ENCODE data around the gene ABCC12. TPM values are rescaled to one million over a fixed set of nuclear protein-coding genes. Genes with fewer than 3 reads are reported as not detected.

The ABCC12 gene
- total and polyA plus RNA-seq, 2 of the 8 experiments (the other 6 are each of a cell fraction or from before 2014, with no cell fraction given) = 0.05 TPM; not detected in 1

DNA sequence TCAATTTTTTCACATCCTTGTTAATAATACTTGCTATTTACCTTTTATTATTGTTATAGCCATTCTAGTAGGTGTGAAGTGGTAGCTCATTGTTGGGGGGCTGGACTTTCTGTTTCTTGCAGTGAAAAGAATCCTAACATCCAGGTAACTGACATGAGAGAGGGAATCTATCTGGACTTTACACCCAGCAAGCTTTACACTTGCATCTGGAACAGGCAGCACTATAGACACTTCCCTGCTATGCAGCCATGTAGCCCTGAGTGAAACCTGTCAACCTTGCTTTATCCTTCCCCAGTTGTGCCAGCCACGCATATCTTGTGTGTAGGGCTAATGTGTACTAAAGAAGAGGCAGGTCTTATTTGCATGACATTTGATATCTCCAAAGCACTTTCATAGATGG, 16.9 kb upstream of the ABCC12 start:
- Histone ChIP-seq H3K27me3 (replicated peaks in 1 of 4; ENCODE audit: control insufficient read depth in 3 of 4, extremely low read depth in 1 of 4, insufficient read depth in 3 of 4, low read length in 3 of 4) (no peaks in the 10 kb centered on the region), H3K18ac (ENCODE audit: extremely low read depth, low read length) (no peak overlapping the region), H2BK12ac (ENCODE audit: low read depth, low read length) (no peak overlapping the region), H3K79me1 (ENCODE audit: low read depth, low read length) (no peaks in the 10 kb centered on the region), H3K27ac (ENCODE audit: low read depth, low read length) (no peak overlapping the region), H3K14ac (ENCODE audit: insufficient read length) (no peak overlapping the region), H2AK5ac (ENCODE audit: low read depth, low read length) (no peak overlapping the region), H3K9me3 (ENCODE audit: insufficient read depth in 2 of 2, low read depth in 1 of 2, low read length in 1 of 2) (no peaks in the 10 kb centered on the region), H4K5ac (ENCODE audit: insufficient read length, low read depth, low read length) (no peak overlapping the region), H3K4me1 (replicated peaks in 1 of 4; ENCODE audit: control insufficient read depth in 3 of 4, insufficient read depth in 4 of 4, low read length in 3 of 4) (no peaks in the 10 kb centered on the region), H2BK15ac (ENCODE audit: low read length) (no peak overlapping the region), H3K56ac (replicated peaks; ENCODE audit: insufficient read length, low read depth, low read length) (no peak overlapping the region), H3K4ac (replicated peaks; ENCODE audit: insufficient read length, low read depth, low read length) (no peak overlapping the region), H4K20me1 (replicated peaks in 1 of 2; ENCODE audit: control insufficient read depth in 1 of 2, insufficient read depth in 2 of 2, low read length in 2 of 2) (no peaks in the 10 kb centered on the region), H2BK20ac (ENCODE audit: low read length) (no peak overlapping the region), H2AFZ (ENCODE audit: low read length) (no peak overlapping the region), H3K79me2 (ENCODE audit: control insufficient read depth in 1 of 2, insufficient read depth in 2 of 2, low read length in 2 of 2) (no peaks in the 10 kb centered on the region), H3K36me3 (ENCODE audit: control insufficient read depth in 2 of 4, insufficient read depth in 4 of 4, low read length in 3 of 4) (no peaks in the 10 kb centered on the region), H2BK5ac (ENCODE audit: low read depth, low read length) (no peak overlapping the region), H3K9ac (replicated peaks in 1 of 4; ENCODE audit: extremely low read depth in 1 of 4, low read depth in 3 of 4, low read length in 3 of 4) (no peak overlapping the region), H4K91ac (replicated peaks; ENCODE audit: insufficient read length, low read length) (no peak overlapping the region), H3K4me3 (ENCODE audit: extremely low read depth in 1 of 4, insufficient read depth in 2 of 4, low read depth in 3 of 4, low read length in 4 of 4) (no peak overlapping the region), H3K23me2 (ENCODE audit: low read depth, low read length) (no peaks in the 10 kb centered on the region), H2BK120ac (replicated peaks; ENCODE audit: low read depth, low read length) (no peak overlapping the region), H3K4me2 (ENCODE audit: insufficient read depth in 1 of 2, low read depth in 2 of 2, low read length in 2 of 2) (no peak overlapping the region), H4K8ac (ENCODE audit: extremely low read depth, insufficient read depth, low read length) (no peak overlapping the region), H3K23ac (ENCODE audit: insufficient read length) (no peak overlapping the region)
- POLR2A ChIA-PET (ENCODE audit: partially characterized antibody) = interaction anchor here (1.1 kb wide), 1 partner anchor 213 kb away, joined by 3 read pairs; the partner anchor contains the start of gene SIAH1
- FAIRE-seq = no peak
- TF ChIP-seq KDM1A (IDR thresholded peaks at IDR 0.05; ENCODE audit: borderline replicate concordance, low read length) = no peak
- DNase-seq (ENCODE audit: low read depth in 1 of 2, low spot score in 2 of 2) = no peak
- CTCF ChIA-PET (ENCODE audit: partially characterized antibody) = interaction anchor here (0.9 kb wide), 1 partner anchor 11 kb away, joined by 3 read pairs; no protein-coding TSS in a partner anchor
- 72% methylated on average over 1 of the region's 1 CpG; no CpG with 5 or more reads in 1 of the 2 experiments for WGBS, 2 experiments (ENCODE audit: extremely low coverage in 1 of 2, insufficient coverage in 1 of 2, insufficient read length in 1 of 2, insufficient replicate concordance in 2 of 2, low coverage in 1 of 2, low lambda C conversion rate in 2 of 2, missing lambda C conversion rate in 1 of 2)

Data from H1 (cell line).